ENCODE measurements around the gene BIRC7.
"Not testable (repeated sequence)": the region's sequence is repeated elsewhere in the genome, so short reads cannot be mapped to it uniquely, and the experiment has no call there.

BIRC7 gene

GRCh38 chr20:63248835-63249591, 13.3 kb downstream of the BIRC7 start:
- peak; percentile 21 for DNase-seq (ENCODE audit: low read depth)

GRCh38 chr20:63249891-63250290, 14.2 kb downstream of the BIRC7 start:
- no peak for DNase-seq (ENCODE audit: low read depth)

GRCh38 chr20:63251350-63251749, 15.6 kb downstream of the BIRC7 start:
- not testable (repeated sequence) for DNase-seq (ENCODE audit: low read depth)

GRCh38 chr20:63252284-63252711, 16.6 kb downstream of the BIRC7 start:
- no peak for DNase-seq (ENCODE audit: low read depth)

GRCh38 chr20:63253065-63253437, 17.3 kb downstream of the BIRC7 start:
- DNase-seq (ENCODE audit: low read depth): no peak

GRCh38 chr20:63253438-63254231, 17.9 kb downstream of the BIRC7 start:
- no peak for DNase-seq (ENCODE audit: low read depth)

GRCh38 chr20:63254232-63254605, 18.5 kb downstream of the BIRC7 start, which contains the start of gene NKAIN4:
Gene NKAIN4, minus strand, starts transcription at chr20:63254463. Its CDS starts 13 bp downstream, at chr20:63254450.
- DNase-seq (ENCODE audit: low read depth): no peak

- no peak for DNase-seq (ENCODE audit: low read depth)
Measured at GRCh38 chr20:63254606-63255384, 19.1 kb downstream of the BIRC7 start.

- no peak for DNase-seq (ENCODE audit: low read depth)
Measured at GRCh38 chr20:63255931-63256704, 20.4 kb downstream of the BIRC7 start.

GRCh38 chr20:63256954-63257353, 21.2 kb downstream of the BIRC7 start:
- DNase-seq (ENCODE audit: low read depth): no peak

- no peak for DNase-seq (ENCODE audit: low read depth)
Measured at GRCh38 chr20:63257629-63258028, 21.9 kb downstream of the BIRC7 start.

GRCh38 chr20:63258781-63259180, 23.1 kb downstream of the BIRC7 start:
- DNase-seq (ENCODE audit: low read depth): no peak

- DNase-seq (ENCODE audit: low read depth): no peak
Measured at GRCh38 chr20:63259734-63260460, 24.2 kb downstream of the BIRC7 start.

- no peak for DNase-seq (ENCODE audit: low read depth)
Measured at GRCh38 chr20:63260521-63260920, 24.8 kb downstream of the BIRC7 start.

- peak; percentile 8 for DNase-seq (ENCODE audit: low read depth)
Measured at GRCh38 chr20:63261060-63261794, 25.5 kb downstream of the BIRC7 start.

- no peak for DNase-seq (ENCODE audit: low read depth)
Measured at GRCh38 chr20:63261795-63262528, 26.3 kb downstream of the BIRC7 start.

- DNase-seq (ENCODE audit: low read depth): no peak
Measured at GRCh38 chr20:63262836-63263235, 27.1 kb downstream of the BIRC7 start.

- DNase-seq (ENCODE audit: low read depth): no peak
Measured at GRCh38 chr20:63264000-63264399, 28.3 kb downstream of the BIRC7 start.

GRCh38 chr20:63264519-63264918, 28.8 kb downstream of the BIRC7 start:
- DNase-seq (ENCODE audit: low read depth): no peak
